HEK293T (cell line): ENCODE data around the gene PHRF1.

Source experiments
- BHLHE40 ChIP-seq: fragments of 450-650 bp; IDR thresholded peaks from 2 replicates; pipeline ENCODE4 v1.6.1; 2016; ENCODE audit warnings: mild to moderate bottlenecking, moderate library complexity, borderline replicate concordance
- ELF4 ChIP-seq: fragments of 450-650 bp; IDR thresholded peaks from 2 replicates; pipeline ENCODE4 v1.6.1; 2017; ENCODE audit warnings: antibody characterized with exemption
- FOXM1 ChIP-seq: fragments of 450-650 bp; IDR thresholded peaks from 2 replicates; pipeline ENCODE4 v1.6.1; 2017; ENCODE audit warnings: mild to moderate bottlenecking, borderline replicate concordance
- HDGF ChIP-seq: fragments of 450-650 bp; IDR thresholded peaks from 2 replicates; pipeline ENCODE4 v1.6.1; 2017; ENCODE audit warnings: antibody characterized with exemption, borderline replicate concordance
- L3MBTL2 ChIP-seq: fragments of 450-650 bp; conservative IDR thresholded peaks from 2 replicates; pipeline ENCODE4 v1.6.1; 2016; ENCODE audit warnings: mild to moderate bottlenecking
- LEF1 ChIP-seq: fragments of 450-650 bp; IDR thresholded peaks from 2 replicates; pipeline ENCODE4 v1.6.1; 2017; ENCODE audit warnings: mild to moderate bottlenecking, borderline replicate concordance
- SP1 ChIP-seq: fragments of 450-650 bp; IDR thresholded peaks from 2 replicates; pipeline ENCODE4 v1.6.1; 2017
- TARDBP ChIP-seq: fragments of 450-650 bp; IDR thresholded peaks from 2 replicates; pipeline ENCODE4 v1.6.1; 2016
- TF ChIP-seq, protein P1 (sequence below): fragments of 450-650 bp; IDR thresholded peaks from 2 replicates; pipeline ENCODE4 v1.6.1; 2016

DNA sequence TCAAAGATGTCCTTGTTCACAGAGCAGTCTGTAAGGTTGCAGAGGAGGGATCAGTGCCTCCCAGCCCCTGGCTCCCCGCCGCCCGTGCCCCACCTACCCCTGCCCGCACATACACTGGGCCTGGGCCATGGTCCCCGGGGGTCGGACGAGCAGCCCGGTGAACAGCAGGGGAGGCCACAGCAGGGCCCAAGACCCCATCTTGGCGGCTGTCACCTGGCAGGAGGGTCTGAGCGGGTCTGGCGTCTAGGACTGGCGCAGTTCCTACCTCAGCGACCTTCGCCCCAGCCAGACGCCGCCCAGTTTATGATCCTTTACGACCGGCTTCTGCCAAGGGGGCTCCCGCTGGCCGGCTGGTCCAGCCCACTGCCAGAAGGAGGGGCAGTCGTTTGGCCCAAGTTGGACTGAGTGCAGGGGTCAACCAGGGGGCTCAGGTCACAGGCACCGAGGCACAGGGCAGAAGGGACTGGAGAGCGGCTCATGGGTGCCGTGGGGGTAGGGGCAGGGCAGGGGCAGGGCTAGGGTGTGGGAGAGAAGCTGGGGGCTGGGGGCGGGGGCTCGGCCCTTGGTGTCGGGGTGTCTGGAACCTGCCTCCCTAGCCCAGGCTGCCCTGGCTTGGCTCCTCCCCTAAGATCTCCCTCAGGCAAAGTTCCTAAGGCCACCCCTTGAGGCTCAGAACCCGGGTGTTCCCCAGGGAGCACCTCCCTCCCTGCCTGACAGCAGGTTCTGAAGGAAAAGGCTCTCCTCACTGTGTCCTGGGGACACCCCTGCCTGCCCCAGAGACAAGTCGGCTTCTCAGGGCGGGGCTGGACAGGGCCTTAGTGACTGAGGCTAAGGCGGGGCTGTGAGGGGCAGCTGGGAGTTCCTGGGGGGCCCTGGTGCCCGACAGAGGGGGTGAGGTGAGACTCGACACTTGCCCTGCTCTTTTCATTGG is 48.7 kb downstream of the PHRF1 start, which contains the start of gene CDHR5:
- TF ChIP-seq ELF4: no peak
- TF ChIP-seq LEF1: no peak
- TF ChIP-seq, protein P1, sequence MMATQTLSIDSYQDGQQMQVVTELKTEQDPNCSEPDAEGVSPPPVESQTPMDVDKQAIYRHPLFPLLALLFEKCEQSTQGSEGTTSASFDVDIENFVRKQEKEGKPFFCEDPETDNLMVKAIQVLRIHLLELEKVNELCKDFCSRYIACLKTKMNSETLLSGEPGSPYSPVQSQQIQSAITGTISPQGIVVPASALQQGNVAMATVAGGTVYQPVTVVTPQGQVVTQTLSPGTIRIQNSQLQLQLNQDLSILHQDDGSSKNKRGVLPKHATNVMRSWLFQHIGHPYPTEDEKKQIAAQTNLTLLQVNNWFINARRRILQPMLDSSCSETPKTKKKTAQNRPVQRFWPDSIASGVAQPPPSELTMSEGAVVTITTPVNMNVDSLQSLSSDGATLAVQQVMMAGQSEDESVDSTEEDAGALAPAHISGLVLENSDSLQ: no peak
- no peak for TF ChIP-seq L3MBTL2
- TF ChIP-seq FOXM1: no peak
- no peak for TF ChIP-seq TARDBP
- TF ChIP-seq SP1: no peak
- no peak for TF ChIP-seq HDGF
- TF ChIP-seq BHLHE40: no peak
